Loucy (cell line): ENCODE results near the gene NOL4L.

Experiments
- H2AFZ ChIP-seq: fragments of 200-600 bp; sonication (generic); 2 replicates; pipeline ENCODE4 v1.6.0; 2016; ENCODE audit warnings: antibody characterized with exemption, mild to moderate bottlenecking, low read length, moderate library complexity
- H3F3A ChIP-seq: fragments of 200-600 bp; 2 replicates; pipeline ENCODE4 v1.6.0; 2016; ENCODE audit warnings: antibody characterized with exemption, low read depth, mild to moderate bottlenecking
- H3K27me3 ChIP-seq: fragments of 200-600 bp; sonication (generic); 2 replicates; pipeline ENCODE4 v1.6.1; 2014; ENCODE audit warnings: low read length, mild to moderate bottlenecking; ENCODE audit not compliant: insufficient read depth, poor library complexity, severe bottlenecking
- H3K36me3 ChIP-seq: fragments of 200-600 bp; sonication (generic); 2 replicates; pipeline ENCODE4 v1.6.1; 2016; ENCODE audit warnings: low read length; ENCODE audit not compliant: insufficient read depth
- H3K4me1 ChIP-seq: fragments of 200-600 bp; sonication (generic); 2 replicates; pipeline ENCODE4 v1.5.1; 2014; ENCODE audit warnings: low read length, mild to moderate bottlenecking; ENCODE audit not compliant: insufficient read depth, poor library complexity, severe bottlenecking
- H3K4me2 ChIP-seq: fragments of 200-600 bp; sonication (generic); 2 replicates; pipeline ENCODE4 v1.6.0; 2014; ENCODE audit warnings: antibody characterized with exemption, low read length, low read depth, mild to moderate bottlenecking; ENCODE audit not compliant: poor library complexity, severe bottlenecking
- H3K4me3 ChIP-seq: fragments of 200-600 bp; sonication (generic); 2 replicates; pipeline ENCODE4 v1.5.1; 2014; ENCODE audit warnings: low read length, mild to moderate bottlenecking, mixed read lengths; ENCODE audit not compliant: poor library complexity, severe bottlenecking
- H3K79me2 ChIP-seq: fragments of 200-600 bp; sonication (generic); 2 replicates; pipeline ENCODE4 v1.6.1; 2014; ENCODE audit warnings: low read length; ENCODE audit not compliant: insufficient read depth
- H3K9ac ChIP-seq: fragments of 200-600 bp; sonication (generic); 2 replicates; pipeline ENCODE4 v1.6.0; 2014; ENCODE audit warnings: mild to moderate bottlenecking, low read depth, low read length, moderate library complexity; ENCODE audit not compliant: poor library complexity, severe bottlenecking
- H3K9me2 ChIP-seq: fragments of 200-600 bp; sonication (generic); replicated peaks from 2 replicates; pipeline ENCODE4 v1.6.1; 2016; ENCODE audit warnings: low read depth, low read length, mixed read lengths
- H3K9me3 ChIP-seq: fragments of 200-600 bp; sonication (generic); 2 replicates; pipeline ENCODE4 v1.6.1; 2014; ENCODE audit warnings: mild to moderate bottlenecking, antibody characterized with exemption, low read length, low read depth; ENCODE audit not compliant: insufficient read depth
- H4K20me1 ChIP-seq: fragments of 200-600 bp; sonication (generic); 2 replicates; pipeline ENCODE4 v1.6.0; 2014; ENCODE audit warnings: antibody characterized with exemption, low read length, mild to moderate bottlenecking; ENCODE audit not compliant: insufficient read depth, poor library complexity, severe bottlenecking
- CTCF ChIP-seq: fragments of 200-600 bp; sonication (generic); conservative IDR thresholded peaks from 2 replicates; pipeline ENCODE4 v1.5.1; 2014; ENCODE audit warnings: mild to moderate bottlenecking, antibody characterized with exemption, low read length
- EZH2phosphoT487 ChIP-seq: fragments of 200-600 bp; IDR thresholded peaks from 2 replicates; pipeline ENCODE4 v1.6.1; 2018; ENCODE audit warnings: antibody characterized with exemption, mild to moderate bottlenecking, moderate library complexity, borderline replicate concordance

The NOL4L gene

GRCh38 chr20:32611286-32611685 is 26.2 kb upstream of the NOL4L start:
- Histone ChIP-seq H4K20me1 (no peaks in the 10 kb centered on the region), H2AFZ (0 out of 2 replicates have a peak overlapping the region, but pooled peaks have one; percentile 12), H3K9ac (peak overlapping the region; percentile 5), H3K9me2 (no peaks in the 10 kb centered on the region), H3K4me3 (no peak overlapping the region), H3K36me3 (no peaks in the 10 kb centered on the region), H3K79me2 (no peaks in the 10 kb centered on the region), H3K4me2 (peak overlapping the region; percentile 2), H3F3A (no peaks in the 10 kb centered on the region), H3K27me3 (peaks cover 4% of the 10 kb centered on the region), H3K9me3 (no peaks in the 10 kb centered on the region), H3K4me1 (peaks cover 22% of the 10 kb centered on the region)
- TF ChIP-seq EZH2phosphoT487, result no peak
- no peak for TF ChIP-seq CTCF

GRCh38 chr20:32610472-32611218 is 25.5 kb upstream of the NOL4L start:
- Histone ChIP-seq H3K4me3 (no peak overlapping the region), H3K4me2 (peak overlapping the region; percentile 2), H3K79me2 (no peaks in the 10 kb centered on the region), H3K9me3 (no peaks in the 10 kb centered on the region), H2AFZ (0 out of 2 replicates have a peak overlapping the region, but pooled peaks have one; percentile 12), H3K36me3 (no peaks in the 10 kb centered on the region), H3K4me1 (peaks cover 22% of the 10 kb centered on the region), H3K27me3 (peaks cover 4% of the 10 kb centered on the region), H3K9me2 (no peaks in the 10 kb centered on the region), H4K20me1 (no peaks in the 10 kb centered on the region), H3K9ac (peak overlapping the region; percentile 5), H3F3A (no peaks in the 10 kb centered on the region)
- no peak for TF ChIP-seq EZH2phosphoT487
- TF ChIP-seq CTCF, result no peak

- Histone ChIP-seq H3K9ac (no peak overlapping the region), H3K4me3 (no peak overlapping the region), H2AFZ (no peak overlapping the region), H3K4me1 (peaks cover 25% of the 10 kb centered on the region), H3K79me2 (no peaks in the 10 kb centered on the region), H3K4me2 (no peak overlapping the region), H4K20me1 (no peaks in the 10 kb centered on the region), H3K9me2 (no peaks in the 10 kb centered on the region), H3F3A (no peaks in the 10 kb centered on the region), H3K36me3 (no peaks in the 10 kb centered on the region), H3K9me3 (no peaks in the 10 kb centered on the region), H3K27me3 (peaks cover 4% of the 10 kb centered on the region)
- no peak for TF ChIP-seq EZH2phosphoT487
- TF ChIP-seq CTCF, result no peak
These were observed 24.9 kb upstream of the NOL4L start for GRCh38 chr20:32609993-32610392.
